Measurements from ENCODE around the gene YPEL5. TPM values are rescaled to one million over a fixed set of nuclear protein-coding genes. Genes with fewer than 3 reads are reported as not detected.

YPEL5 gene
- total RNA-seq, 4 donors from 2014 or later, result 34.1 to 65.0 (median 40.7) TPM

GRCh38 chr2:30192314-30192713 lies 45.5 kb downstream of the YPEL5 start:
- Histone ChIP-seq H3K27ac (no peak overlapping the region), H3K4me3 (no peak overlapping the region), H3K4me1 (no peaks in the 10 kb centered on the region), H3K36me3 (no peaks in the 10 kb centered on the region), H3K9me3 (no peaks in the 10 kb centered on the region), H3K27me3 (peaks cover 0 to 4% (median 0%) of the 10 kb centered on the region in 4 donors)
- WGBS, 2 donors, result 76 to 77% methylated on average over 4 of the region's 4 CpGs
- no peak for DNase-seq
- no peak for TF ChIP-seq CTCF (IDR thresholded peaks at IDR 0.05)
- no peak for TF ChIP-seq POLR2A (IDR thresholded peaks at IDR 0.05)
- intact Hi-C loops (cut with DNase I), result no loop called here

- TF ChIP-seq POLR2A (IDR thresholded peaks at IDR 0.05), result no peak
- no peak overlapping the region for H3K4me3 ChIP-seq
- H3K9me3 ChIP-seq, result no peaks in the 10 kb centered on the region
- H3K36me3 ChIP-seq, result no peaks in the 10 kb centered on the region
- H3K4me1 ChIP-seq, result no peaks in the 10 kb centered on the region
- intact Hi-C loops (cut with DNase I), result no loop called here
- 69 to 80% methylated on average over 10 to 13 of the region's 13 CpGs for WGBS, 2 donors
- H3K27ac ChIP-seq, result no peak overlapping the region
- H3K27me3 ChIP-seq, result peaks cover 0 to under 1% (median 0%) of the 10 kb centered on the region in 4 donors
- no peak for DNase-seq
Measured at GRCh38 chr2:30193104-30193681, 46.4 kb downstream of the YPEL5 start.

- H3K4me3 ChIP-seq, result no peak overlapping the region
- no peak overlapping the region for H3K27ac ChIP-seq
- 69 to 82% methylated on average over 4 of the region's 7 CpGs for WGBS, 2 donors
- no peaks in the 10 kb centered on the region for H3K27me3 ChIP-seq
- TF ChIP-seq POLR2A (IDR thresholded peaks at IDR 0.05), result no peak
- no peak for TF ChIP-seq CTCF (IDR thresholded peaks at IDR 0.05)
- no peaks in the 10 kb centered on the region for H3K4me1 ChIP-seq
- H3K36me3 ChIP-seq, result no peaks in the 10 kb centered on the region
- H3K9me3 ChIP-seq, result no peaks in the 10 kb centered on the region
- no peak for DNase-seq
- intact Hi-C loops (cut with DNase I), result no loop called here
Measured at GRCh38 chr2:30194421-30194820, 47.6 kb downstream of the YPEL5 start.

GRCh38 chr2:30195016-30195415 lies 48.2 kb downstream of the YPEL5 start:
- Histone ChIP-seq H3K4me1 (no peaks in the 10 kb centered on the region), H3K9me3 (no peaks in the 10 kb centered on the region), H3K27ac (no peak overlapping the region), H3K36me3 (no peaks in the 10 kb centered on the region), H3K4me3 (no peak overlapping the region), H3K27me3 (no peaks in the 10 kb centered on the region)
- TF ChIP-seq POLR2A (IDR thresholded peaks at IDR 0.05) (no peak), CTCF (IDR thresholded peaks at IDR 0.05) (no peak)
- intact Hi-C loops (cut with DNase I), result no loop called here
- DNase-seq, result no peak
- WGBS, 2 donors, result 40 to 83% methylated on average over 1 of the region's 4 CpGs

GRCh38 chr2:30197570-30198192 lies 50.9 kb downstream of the YPEL5 start:
- intact Hi-C loops (cut with DNase I), result no loop called here
- Histone ChIP-seq H3K9me3 (no peaks in the 10 kb centered on the region), H3K27ac (no peak overlapping the region), H3K27me3 (no peaks in the 10 kb centered on the region), H3K36me3 (no peaks in the 10 kb centered on the region), H3K4me1 (peaks cover 0 to 4% (median 0%) of the 10 kb centered on the region in 3 donors), H3K4me3 (no peak overlapping the region)
- TF ChIP-seq CTCF (IDR thresholded peaks at IDR 0.05), result no peak
- TF ChIP-seq POLR2A (IDR thresholded peaks at IDR 0.05), result no peak
- WGBS, 2 donors, result 74 to 77% methylated on average over 4 to 6 of the region's 6 CpGs
- DNase-seq, result no peak
